Parietal lobe (tissue), 1 donor: Measurements from ENCODE around the gene ZNF613. TPM values are rescaled to one million over a fixed set of nuclear protein-coding genes. Genes with fewer than 3 reads are reported as not detected.

Source experiments
- total RNA-seq: library from RNA; depleted of rRNA; stranded (reverse); fragments of >200 nt; gene quantifications from one replicate; pipeline ENCODE4 v1.2.3, GENCODE V29; 2014

The ZNF613 gene
- 18.5 TPM for total RNA-seq

DNA sequence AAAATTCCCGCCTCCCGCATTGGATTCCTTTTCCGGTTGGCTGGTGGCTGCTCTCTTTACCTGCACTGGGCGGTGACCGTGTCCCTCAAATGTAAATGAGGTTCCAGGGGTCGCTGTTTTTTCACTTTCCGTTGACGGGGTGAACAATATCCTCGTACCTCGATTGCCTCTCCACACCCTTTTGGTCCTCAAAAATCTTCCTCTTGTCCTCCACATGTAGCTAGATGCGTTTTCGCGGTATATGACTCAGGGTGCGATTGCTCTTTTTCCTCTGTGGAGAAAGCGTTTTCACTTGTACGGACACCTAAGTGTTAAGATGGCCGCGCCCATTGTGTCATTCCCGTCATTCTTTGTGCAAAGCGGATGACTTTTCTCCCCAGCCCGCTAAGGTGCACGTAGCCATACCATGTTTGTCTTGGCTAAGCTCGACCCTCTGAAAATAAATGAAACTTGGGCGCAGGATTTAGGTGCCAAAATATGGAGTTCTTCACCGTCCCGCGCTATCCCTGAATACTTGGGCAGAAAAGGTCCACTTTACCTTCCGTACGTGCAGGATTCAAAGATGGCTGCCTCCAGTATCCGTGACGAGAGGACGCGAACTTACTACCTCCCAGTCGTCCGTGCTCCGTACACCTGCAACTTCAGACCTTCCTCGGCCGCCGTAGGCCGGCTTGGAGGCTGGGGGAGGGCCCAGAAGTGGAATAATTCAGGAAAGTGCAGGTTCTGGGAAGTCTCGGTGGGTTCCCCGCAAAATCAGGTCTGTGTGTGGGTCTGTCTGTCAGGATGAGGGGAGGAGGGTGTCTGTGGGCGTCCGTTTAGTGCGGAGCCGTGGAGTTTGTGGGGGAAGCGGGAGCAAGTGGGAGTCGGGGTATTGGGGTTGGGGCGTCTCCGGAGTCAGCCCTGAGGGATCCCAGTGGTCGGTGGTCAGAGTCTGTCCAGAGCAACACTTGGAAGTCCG, at the start of gene ZNF613:
TSS of gene ZNF613 (plus strand) at position 689 of the 958 bp plus-strand sequence. CDS start 8,749 bp downstream, outside the sequence.

DNA sequence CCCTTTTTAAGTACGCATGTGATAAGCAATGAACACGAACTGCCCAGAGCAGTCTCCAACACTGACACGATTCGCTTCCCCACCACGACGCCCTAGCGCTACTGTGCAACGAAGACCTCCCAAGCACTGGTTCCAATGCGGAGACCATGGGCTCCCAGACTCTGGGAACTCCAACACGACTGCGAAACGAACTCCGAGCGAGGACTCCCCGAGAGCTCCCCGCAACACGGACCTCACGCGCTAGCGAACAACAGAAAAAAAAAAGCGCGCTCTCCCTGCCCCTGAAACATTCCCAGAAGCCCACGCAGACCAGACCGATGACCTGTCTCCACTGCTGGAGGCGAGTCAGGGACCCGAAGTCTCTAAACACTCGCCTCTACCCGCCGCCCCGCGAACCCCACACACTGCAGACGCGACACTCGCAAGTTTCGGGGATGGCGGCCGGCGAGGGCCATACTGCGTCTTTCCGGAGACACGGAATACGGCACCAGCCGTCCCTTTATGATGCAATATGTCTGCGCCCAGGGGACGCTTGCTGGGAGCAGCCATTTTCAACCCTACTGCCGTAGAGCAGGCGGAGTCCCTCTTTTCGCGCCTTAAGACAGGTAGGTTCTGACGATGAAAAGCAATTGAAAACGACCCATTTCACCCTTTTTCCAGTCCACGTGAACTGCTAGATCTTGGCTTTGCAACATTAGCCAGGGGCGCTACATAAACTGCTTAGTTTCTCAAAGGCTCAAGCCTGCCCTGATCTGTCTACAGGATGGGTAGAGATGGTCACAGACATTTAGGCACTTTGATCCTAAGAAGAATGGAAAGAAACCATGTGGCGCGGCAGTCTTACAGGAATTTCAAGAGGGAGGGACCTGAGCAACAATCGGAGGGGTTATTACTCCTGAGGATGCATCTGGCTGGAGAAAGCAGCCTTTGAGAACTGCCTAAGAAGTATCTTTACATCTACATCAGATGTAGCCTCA, 39.5 kb upstream of the ZNF613 start, which contains the start of gene ZNF577:
TSS of gene ZNF577 (minus strand) at position 430 of the 977 bp plus-strand sequence. CDS start 7,569 bp downstream, outside the sequence.

GRCh38 chr19:51904331-51905165, 22.7 kb upstream of the ZNF613 start, which contains the start of gene ZNF649:
TSS of gene ZNF649 (minus strand) at chr19:51905017. CDS start at chr19:51900107, 4,910 bp downstream.

GRCh38 chr19:51986309-51987291, 59.3 kb downstream of the ZNF613 start, which contains the start of gene ZNF350:
TSS of gene ZNF350 (minus strand) at chr19:51986840. CDS start at chr19:51974360, 12,480 bp downstream.

Other genes with a start within 250 kb of the ZNF613 start
- 11.3 TPM for gene SPACA6, start 234.1 kb upstream of the ZNF613 start, total RNA-seq
- gene HAS1, start 203.5 kb upstream of the ZNF613 start, total RNA-seq = 1.3 TPM
- gene FPR1, start 175.6 kb upstream of the ZNF613 start, total RNA-seq = 4.7 TPM
- gene FPR2, start 166.3 kb upstream of the ZNF613 start, total RNA-seq = not detected
- not detected for gene FPR3, start 132.3 kb upstream of the ZNF613 start, total RNA-seq
- gene ZNF577, start 39.5 kb upstream of the ZNF613 start, total RNA-seq = 78.3 TPM
- gene ZNF649, start 22.5 kb upstream of the ZNF613 start, total RNA-seq = 47.3 TPM
- 21.9 TPM for gene ZNF350, start 59.4 kb downstream of the ZNF613 start, total RNA-seq
- gene ZNF615, start 80.7 kb downstream of the ZNF613 start, total RNA-seq = 31.3 TPM
- gene ZNF614, start 100.9 kb downstream of the ZNF613 start, total RNA-seq = 29.1 TPM
- 33.8 TPM for gene ZNF432, start 121.4 kb downstream of the ZNF613 start, total RNA-seq
- gene ZNF841, start 168.3 kb downstream of the ZNF613 start, total RNA-seq = 68.9 TPM
- 35.1 TPM for gene ZNF616, start 212.5 kb downstream of the ZNF613 start, total RNA-seq
- gene ZNF836, start 244.1 kb downstream of the ZNF613 start, total RNA-seq = 48.2 TPM